DMS 273 treated with DMSO at 0.1 percent for 48 hours (cell line): ENCODE measurements around the gene HNRNPDL.
"Not testable (repeated sequence)": the region's sequence is repeated elsewhere in the genome, so short reads cannot be mapped to it uniquely, and the experiment has no call there.

Source experiments
- DNase-seq: peaks from one replicate; lab custom pipeline; 2025; lab: John Stamatoyannopoulos, UW

The HNRNPDL gene

GRCh38 chr4:82386312-82386711 is 44.0 kb downstream of the HNRNPDL start:
- not testable (repeated sequence) for DNase-seq

DNA sequence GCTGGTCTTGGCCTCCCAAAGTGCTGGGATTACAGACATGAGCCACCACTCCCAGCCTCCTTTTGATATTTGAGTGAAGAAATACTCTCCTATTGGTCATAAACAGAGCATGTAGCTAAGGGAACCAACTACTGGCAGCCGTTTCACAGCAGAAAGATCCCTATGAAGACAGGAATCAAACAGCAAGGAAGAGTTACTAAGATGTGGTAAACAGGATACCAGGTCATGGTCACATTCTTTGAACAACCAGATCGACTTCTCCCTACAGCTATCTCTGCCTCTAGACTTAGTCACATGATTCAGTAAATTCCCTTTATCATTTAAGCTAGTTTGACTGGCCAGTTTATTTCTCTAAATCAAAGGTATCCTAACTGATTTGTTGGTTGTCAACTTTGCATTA is 47.5 kb downstream of the HNRNPDL start:
- DNase-seq = no peak

DNA sequence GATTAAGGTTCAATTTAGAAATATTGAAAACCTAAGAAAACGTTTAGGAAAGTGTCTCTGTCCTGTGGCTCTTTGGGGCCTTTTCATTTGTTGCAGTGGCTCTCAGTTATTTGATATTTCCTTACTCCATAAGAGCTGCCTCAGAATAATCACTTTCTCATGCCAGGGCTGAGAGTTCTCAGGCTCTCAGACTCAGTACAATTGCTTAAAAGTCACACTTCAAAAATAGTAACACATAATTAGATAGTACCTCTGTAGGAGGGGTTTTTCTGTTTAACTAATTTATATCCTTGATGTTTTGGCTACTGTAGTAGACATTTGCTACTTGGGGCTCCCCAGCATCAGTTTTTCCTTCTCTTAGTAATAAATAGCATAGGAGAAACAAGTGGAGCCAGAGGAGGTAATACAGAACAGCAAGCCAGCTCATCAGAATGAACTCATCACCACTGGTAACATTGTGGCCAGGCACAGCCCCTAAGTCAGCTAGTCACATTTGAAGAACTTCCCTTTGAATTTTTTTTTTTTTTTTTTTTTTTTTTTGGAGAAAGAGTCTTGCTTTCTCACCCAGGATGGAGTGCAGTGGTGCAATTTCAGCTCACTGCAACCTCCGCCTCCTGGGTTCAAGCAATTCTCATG is 48.5 kb downstream of the HNRNPDL start:
- DNase-seq = no peak

GRCh38 chr4:82381235-82381634 is 49.0 kb downstream of the HNRNPDL start:
- no peak for DNase-seq

DNA sequence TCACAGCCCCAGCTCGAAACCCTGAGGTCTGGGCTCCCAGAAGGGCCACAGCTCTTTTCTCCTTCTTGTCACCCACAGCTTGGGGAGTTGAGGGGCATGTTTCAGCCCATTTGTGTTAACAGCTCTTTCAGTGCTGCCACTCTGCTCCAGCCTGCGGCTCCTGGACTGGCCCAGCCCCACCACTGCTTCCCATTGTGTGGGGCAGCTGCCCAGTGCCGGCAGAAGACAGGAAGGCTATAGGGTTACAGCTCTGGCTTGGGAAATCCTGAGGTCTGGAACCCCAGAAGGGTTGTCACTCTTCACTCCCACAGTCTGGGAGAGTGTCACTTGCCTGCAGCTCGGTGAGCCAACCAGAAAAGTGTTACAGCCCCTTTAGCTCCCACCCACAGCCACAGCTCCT is 49.4 kb downstream of the HNRNPDL start:
- no peak for DNase-seq

- no peak for DNase-seq
These were observed 49.9 kb downstream of the HNRNPDL start for GRCh38 chr4:82380344-82380743.

- no peak for DNase-seq
These were observed 54.2 kb downstream of the HNRNPDL start for GRCh38 chr4:82376109-82376508.

DNA sequence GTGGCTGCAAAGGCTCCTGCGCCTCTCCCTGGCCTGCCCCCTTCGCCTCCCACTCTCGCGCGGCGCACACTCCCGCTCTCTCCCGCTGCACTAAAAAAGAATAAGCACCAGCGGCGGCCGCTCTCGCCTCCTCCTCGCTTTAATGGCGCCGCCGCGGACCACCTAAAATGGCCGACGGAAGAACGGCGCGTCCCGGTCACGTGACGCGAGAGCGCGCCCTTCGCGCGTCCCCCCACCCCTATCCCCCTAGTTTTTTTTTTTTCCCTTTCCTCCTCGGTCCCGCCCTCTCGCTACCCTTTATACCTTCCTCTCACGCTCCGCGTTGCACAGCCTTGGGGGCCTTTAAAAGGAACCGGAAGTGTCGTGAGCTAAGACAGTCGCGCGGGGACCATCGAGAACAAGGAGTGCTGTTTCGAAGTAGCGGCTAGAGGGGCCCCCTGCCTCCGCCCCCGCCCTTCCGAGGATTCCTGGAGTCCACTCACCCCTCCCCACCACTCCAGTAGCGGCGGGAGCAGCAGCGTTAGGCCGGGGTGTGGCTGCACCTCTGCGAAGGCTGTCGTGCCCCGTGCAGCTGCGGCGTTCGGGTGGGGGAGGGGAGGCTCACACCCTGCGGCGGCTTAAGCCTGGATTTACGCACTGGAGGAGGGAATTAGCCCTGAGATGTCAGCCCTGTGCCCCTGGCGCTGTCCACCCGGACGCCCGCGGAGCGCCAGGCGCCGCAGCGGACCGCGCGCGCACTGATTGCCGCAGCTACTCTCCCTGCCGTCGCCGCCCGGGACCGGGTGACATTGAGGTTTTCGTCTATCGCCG is 56.2 kb downstream of the HNRNPDL start, which contains the start of gene HNRNPD:
Gene HNRNPD, minus strand, starts transcription at position 176 of the 810 bp plus-strand sequence. CDS start 313 bp downstream, outside the sequence.
- DNase-seq = peak; percentile 97

DNA sequence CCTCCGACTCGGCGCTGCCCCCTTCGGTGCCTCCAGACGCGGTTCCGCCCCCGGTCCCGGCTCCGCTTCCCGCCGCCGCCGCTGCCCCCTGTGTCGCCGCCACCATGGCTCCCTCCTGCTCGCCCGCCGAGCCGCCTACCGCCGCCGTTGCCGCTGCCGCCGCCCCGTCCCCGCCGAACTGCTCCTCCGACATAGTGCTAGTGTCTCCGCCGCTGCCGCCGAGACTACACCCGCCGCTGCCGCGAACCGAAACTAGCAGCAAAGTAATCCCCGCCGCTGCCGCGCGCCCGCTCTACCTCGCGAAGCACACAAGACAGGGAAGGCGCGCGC is 56.8 kb downstream of the HNRNPDL start:
- no peak for DNase-seq
